ENCODE data around the gene ZBTB16.

Gene ZBTB16

GRCh38 chr11:114132417-114132816, 72.9 kb downstream of the ZBTB16 start:
- peak overlapping the region; percentile 2 for H3K4me3 ChIP-seq (ENCODE audit: control insufficient read depth, low read depth, low read length)

GRCh38 chr11:114132944-114133394, 73.5 kb downstream of the ZBTB16 start:
- peak; percentile 84 for DNase-seq (ENCODE audit: low read depth)
- H3K4me3 ChIP-seq (ENCODE audit: control insufficient read depth, low read depth, low read length): no peak overlapping the region
- TF ChIP-seq CTCF (conservative IDR thresholded peaks at IDR 0.05; ENCODE audit: control insufficient read depth, insufficient read depth, low read depth, low read length): no peak

More at GRCh38 chr11:114132417-114132816, 72.9 kb downstream of the ZBTB16 start:
- peak; percentile 55 for DNase-seq (ENCODE audit: low read depth)
- no peak for TF ChIP-seq CTCF (conservative IDR thresholded peaks at IDR 0.05; ENCODE audit: control insufficient read depth, insufficient read depth, low read depth, low read length)

- TF ChIP-seq CTCF (conservative IDR thresholded peaks at IDR 0.05; ENCODE audit: control insufficient read depth, insufficient read depth, low read depth, low read length): no peak
- DNase-seq (ENCODE audit: low read depth): peak; percentile 69
- no peak overlapping the region for H3K4me3 ChIP-seq (ENCODE audit: control insufficient read depth, low read depth, low read length)
These were observed 74.2 kb downstream of the ZBTB16 start for GRCh38 chr11:114133548-114134329.

GRCh38 chr11:114134870-114135269, 75.4 kb downstream of the ZBTB16 start:
- TF ChIP-seq CTCF (conservative IDR thresholded peaks at IDR 0.05; ENCODE audit: control insufficient read depth, insufficient read depth, low read depth, low read length): no peak
- DNase-seq (ENCODE audit: low read depth): peak; percentile 97
- no peak overlapping the region for H3K4me3 ChIP-seq (ENCODE audit: control insufficient read depth, low read depth, low read length)

DNA sequence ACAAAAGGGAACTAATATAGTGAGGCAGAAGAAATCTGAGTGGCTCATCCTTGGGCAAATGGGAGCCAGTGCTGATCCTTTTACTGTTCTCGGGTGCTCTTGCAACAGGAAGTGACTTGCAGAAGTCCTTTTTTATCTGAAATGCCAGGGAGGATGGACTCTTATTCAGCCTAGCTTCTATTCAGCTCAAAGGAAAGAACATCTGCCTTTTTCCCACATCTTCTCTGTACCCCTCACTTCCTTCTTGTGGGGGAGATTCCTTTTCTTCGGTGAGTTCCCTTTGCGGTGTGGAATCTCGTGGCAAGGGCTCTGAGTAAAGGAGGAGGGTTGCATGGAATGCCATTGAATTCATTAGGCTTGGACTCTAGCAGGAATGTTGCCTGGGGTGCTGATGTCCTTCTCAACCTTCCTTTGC, 76.2 kb downstream of the ZBTB16 start:
- no peak for TF ChIP-seq CTCF (conservative IDR thresholded peaks at IDR 0.05; ENCODE audit: control insufficient read depth, insufficient read depth, low read depth, low read length)
- no peak overlapping the region for H3K4me3 ChIP-seq (ENCODE audit: control insufficient read depth, low read depth, low read length)
- DNase-seq (ENCODE audit: low read depth): no peak

DNA sequence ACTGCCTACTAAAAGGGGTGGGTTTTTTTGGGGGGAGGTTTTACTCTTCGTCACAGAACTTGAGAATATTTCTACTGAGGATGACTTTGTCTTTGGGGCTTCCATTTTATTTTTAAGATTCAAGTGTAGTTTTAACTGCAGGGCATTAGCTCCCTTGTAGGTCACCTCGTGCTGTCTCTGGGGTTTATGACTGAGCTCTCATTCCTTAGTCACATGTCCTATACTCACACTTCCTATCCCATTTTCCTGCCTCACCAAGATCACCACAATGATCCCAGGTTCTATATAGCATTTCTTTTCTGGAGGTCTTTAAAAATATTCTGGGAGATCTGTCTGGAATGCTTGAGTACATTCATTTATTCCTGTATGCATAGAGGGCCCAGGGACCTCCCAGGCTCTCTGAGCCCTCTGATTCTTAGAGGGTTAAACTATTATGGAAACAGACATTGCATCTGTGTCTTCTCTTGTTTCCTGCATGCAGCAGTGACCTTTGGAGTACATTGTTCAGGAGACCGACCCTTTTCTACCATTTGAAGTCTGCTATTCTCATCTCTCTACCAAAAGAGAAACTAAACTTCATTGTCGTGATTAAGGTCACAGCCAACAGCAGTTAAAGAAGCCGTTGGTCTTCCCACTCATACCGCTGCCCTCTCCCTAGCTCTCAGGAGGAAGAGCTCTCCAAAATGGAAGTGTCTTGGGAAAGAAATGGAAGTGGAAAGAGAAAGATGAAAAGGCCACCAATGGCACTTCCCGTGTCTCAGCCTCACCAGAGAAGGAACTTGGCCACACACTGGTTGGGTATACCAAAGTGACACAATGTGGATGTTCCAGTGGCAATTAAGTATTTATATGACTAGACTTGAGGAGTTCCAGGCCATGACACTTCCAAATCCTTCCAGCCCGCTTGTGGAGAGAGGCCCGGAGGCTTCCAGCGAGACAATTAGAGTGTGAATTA, 77.5 kb downstream of the ZBTB16 start:
- TF ChIP-seq CTCF (conservative IDR thresholded peaks at IDR 0.05; ENCODE audit: control insufficient read depth, insufficient read depth, low read depth, low read length): no peak
- no peak for DNase-seq (ENCODE audit: low read depth)
- no peak overlapping the region for H3K4me3 ChIP-seq (ENCODE audit: control insufficient read depth, low read depth, low read length)
